ENCODE results near the gene TMEM175. TPM values are rescaled to one million over a fixed set of nuclear protein-coding genes. Genes with fewer than 3 reads are reported as not detected.

The TMEM175 gene
- total RNA-seq, 1 donor from 2014 or later = 11.4 TPM

DNA sequence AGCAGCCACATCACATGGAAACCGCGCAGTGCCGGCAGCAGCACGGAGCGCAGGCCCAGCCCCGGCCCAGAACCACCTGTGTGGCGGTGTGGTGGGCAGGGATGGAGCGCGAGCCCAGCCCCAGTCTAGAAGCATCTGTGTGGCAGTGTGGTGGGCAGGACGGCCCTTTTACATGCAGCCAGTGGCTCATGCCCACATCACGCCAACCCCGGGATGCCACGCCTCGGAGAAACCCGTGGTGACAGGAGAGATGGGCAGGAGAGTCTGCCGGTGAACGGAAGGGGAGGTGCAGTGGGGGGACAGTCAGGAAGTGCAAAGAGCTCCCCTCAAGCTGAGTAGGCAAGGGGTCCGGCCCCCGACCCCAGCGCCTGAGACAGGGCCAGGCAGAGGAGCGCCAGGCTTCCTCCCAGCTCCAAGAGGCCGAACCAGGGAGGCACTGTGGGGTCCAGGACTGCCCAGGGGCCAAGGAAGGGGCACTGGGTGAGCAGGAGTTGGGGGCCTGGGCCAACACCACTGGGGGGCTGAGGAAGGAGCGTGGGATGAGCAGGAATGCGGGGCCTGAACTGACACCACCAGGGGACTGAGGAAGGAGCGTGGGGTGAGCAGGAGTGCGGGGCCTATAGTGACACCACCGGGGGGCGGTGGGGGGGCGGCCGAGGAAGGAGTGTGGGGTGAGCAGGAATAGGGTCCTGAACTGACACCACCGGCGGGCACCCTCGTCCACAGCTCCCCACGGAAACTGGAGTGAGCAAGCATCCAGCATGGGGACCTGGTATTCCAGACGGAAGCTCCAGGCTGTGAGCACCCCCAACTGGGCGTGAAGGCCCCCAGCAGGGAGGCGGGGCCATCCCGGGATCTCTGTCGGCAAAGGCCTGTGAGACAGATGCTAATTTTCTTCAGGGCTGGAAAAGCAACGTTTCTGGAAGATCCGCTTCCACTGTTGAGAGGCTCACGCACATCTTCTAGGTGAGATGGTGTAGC, 28.9 kb upstream of the TMEM175 start:
- no peak overlapping the region for H3K4me3 ChIP-seq (ENCODE audit: low read depth, low read length)
- TF ChIP-seq CTCF (conservative IDR thresholded peaks at IDR 0.05; ENCODE audit: low read depth, low read length) = no peak
- no peak for DNase-seq (ENCODE audit: low read depth)

GRCh38 chr4:905485-906338, 26.5 kb upstream of the TMEM175 start:
- TF ChIP-seq CTCF (conservative IDR thresholded peaks at IDR 0.05; ENCODE audit: low read depth, low read length) = no peak
- no peak for DNase-seq (ENCODE audit: low read depth)
- H3K4me3 ChIP-seq (ENCODE audit: low read depth, low read length) = no peak overlapping the region

DNA sequence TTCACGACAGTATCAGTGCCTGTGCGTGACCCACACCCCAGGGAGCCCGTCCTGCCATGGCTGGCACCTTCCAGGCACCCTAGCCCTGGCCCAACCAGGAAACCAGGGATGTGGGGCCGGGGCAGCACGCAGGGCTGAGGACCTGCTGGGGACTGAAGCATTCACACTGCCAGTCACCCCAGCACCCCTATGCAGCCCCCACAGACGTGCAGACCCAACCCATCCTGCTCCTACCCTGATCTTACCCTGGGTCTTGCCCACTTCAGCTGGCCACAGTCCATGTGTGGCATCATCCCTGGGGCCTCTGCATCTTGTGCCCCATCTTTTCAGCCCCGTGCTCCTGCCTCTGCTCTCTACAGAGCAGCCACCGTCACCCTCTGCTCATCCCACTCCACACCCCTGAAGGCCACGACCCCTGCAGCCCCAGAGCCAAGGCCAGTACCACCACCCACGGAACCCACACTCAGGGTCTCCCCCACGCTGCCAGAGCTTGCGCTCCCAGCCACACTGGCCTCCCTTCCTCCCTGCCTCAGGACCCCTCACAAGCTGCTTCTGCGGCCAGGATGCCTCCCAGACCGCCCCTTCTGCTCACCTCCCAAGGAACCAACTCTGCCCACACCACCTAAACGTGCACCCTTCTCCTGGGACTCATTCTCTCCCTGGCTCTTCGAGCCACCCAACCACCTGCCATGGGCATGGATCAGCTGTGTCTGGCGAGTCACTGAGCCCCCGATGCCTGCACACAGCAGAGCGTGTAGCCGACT, 25.7 kb upstream of the TMEM175 start:
- H3K4me3 ChIP-seq (ENCODE audit: low read depth, low read length) = no peak overlapping the region
- no peak for TF ChIP-seq CTCF (conservative IDR thresholded peaks at IDR 0.05; ENCODE audit: low read depth, low read length)
- DNase-seq (ENCODE audit: low read depth) = no peak

DNA sequence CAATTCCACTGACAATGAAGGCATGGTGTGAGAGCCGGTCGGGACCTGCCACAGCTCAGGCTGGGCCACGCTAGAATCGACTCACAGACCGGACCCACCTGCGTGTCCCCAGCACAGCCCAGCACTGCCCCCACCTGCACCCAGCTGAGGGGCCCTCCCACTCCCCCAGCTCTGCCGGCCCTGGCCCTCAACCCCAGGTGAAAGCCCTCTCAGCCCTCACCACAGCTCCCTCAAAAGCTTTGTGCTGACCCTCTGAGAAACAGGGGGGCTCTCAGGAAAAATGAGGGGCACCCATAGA, 25.2 kb upstream of the TMEM175 start:
- TF ChIP-seq CTCF (conservative IDR thresholded peaks at IDR 0.05; ENCODE audit: low read depth, low read length) = no peak
- DNase-seq (ENCODE audit: low read depth) = no peak
- H3K4me3 ChIP-seq (ENCODE audit: low read depth, low read length) = no peak overlapping the region

DNA sequence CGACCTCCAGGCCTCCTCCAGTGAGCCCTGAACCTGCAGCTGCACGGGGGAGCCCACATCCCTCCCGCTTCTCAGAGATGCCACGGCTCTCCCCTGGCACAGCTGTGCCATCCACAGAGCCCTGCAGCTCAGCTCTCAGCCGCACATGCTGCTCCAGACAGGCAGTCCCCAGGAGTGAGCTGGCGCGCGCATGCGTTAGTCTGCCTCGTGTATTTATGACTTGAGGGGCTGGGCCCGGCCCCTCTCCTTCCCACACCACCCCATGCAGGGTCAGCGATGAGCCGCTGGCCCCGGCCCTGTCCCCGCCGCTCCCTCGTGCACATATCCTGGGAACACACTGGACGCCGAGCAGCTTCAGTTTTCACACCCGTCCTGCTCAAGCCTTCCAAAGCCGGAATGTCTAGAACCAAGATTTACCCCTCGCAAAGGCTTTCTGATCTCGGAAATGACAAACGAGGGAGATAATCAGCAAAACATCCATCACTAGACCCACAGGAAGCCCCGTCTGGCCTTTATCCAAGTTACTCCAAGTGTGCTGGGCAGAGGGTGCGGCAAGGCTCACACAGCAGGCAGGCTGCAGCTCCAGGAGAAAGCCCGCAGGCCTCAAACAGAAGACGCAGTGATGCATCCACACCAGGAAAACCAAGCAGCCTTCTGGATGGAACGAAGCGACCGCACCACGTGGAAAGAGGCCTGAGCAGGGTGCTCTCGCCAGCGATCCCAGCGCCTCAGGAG, 24.4 kb upstream of the TMEM175 start:
- TF ChIP-seq CTCF (conservative IDR thresholded peaks at IDR 0.05; ENCODE audit: low read depth, low read length) = no peak
- H3K4me3 ChIP-seq (ENCODE audit: low read depth, low read length) = no peak overlapping the region
- DNase-seq (ENCODE audit: low read depth) = no peak

- no peak for DNase-seq (ENCODE audit: low read depth)
- H3K4me3 ChIP-seq (ENCODE audit: low read depth, low read length) = no peak overlapping the region
- TF ChIP-seq CTCF (conservative IDR thresholded peaks at IDR 0.05; ENCODE audit: low read depth, low read length) = no peak
Measured at GRCh38 chr4:909131-909571, 23.1 kb upstream of the TMEM175 start.
